Body of pancreas (tissue), 4 donors: ENCODE results near the gene UBR1.

Experiments
- CTCF ChIP-seq, 7 experiments: fragments of 450-650 bp in 4 of 7; fragments of 200-600 bp in 3 of 7; sonication (generic) in 3 of 7; IDR thresholded peaks; one replicate each; pipeline ENCODE4 v1.5.1; 2016 to 2019; ENCODE audit warnings: antibody characterized with exemption in 7 of 7
- POLR2A ChIP-seq, 3 donors: fragments of 450-650 bp; IDR thresholded peaks; one replicate each; pipeline ENCODE4 v1.6.1; 2016; ENCODE audit warnings: antibody characterized with exemption in 3 of 3, mild to moderate bottlenecking in 2 of 3

- TF ChIP-seq CTCF (IDR thresholded peaks at IDR 0.05) (no peak), POLR2A (IDR thresholded peaks at IDR 0.05) (no peak)
Observed at GRCh38 chr15:43046484-43046883, 59.4 kb downstream of the UBR1 start.
